COLO668 (cell line): ENCODE results near the gene RAP1B.
A peak's percentile ranks its signal among the peaks of the same experiment; 100 is the strongest.

ENCODE experiments used
- DNase-seq: peaks from one replicate; lab custom pipeline; 2025; ENCODE audit not compliant: unreplicated experiment; lab: John Stamatoyannopoulos, UW

Gene RAP1B

DNA sequence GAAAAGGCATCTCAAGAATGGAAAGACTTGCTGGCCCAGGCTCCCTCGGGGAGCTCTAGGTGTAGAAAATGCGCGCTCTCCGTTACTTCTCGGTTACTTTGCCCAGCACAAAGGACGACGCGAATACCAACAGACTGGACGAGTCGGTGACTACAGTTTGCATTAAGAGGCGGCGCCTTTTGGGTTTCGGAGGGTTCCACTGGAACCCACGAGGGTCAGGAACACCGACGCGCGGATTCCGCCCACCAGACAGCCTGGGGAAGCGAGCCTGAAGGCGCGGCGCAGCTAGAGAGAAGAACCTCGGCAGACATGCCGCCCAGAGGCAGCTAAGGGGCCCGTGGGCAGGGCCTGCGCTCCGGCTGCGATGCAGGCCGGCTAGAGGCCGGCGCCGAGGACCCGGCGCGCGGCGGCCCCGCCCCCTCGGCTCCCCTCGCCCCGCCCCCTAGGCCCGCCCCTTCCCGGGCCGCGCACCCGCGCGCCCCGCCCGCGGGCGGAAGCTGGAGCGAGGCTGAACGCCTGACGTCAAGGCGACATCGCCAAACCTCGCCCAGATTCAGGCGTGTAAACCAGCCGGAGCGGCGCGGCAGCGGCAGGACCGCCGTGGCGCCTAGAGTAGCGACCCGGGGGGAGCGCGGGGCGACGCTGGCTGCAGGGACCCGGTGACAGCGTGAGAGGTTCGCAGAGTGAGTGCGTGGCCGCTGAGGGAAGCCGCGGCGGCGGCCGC, at the start of gene RAP1B:
Gene RAP1B (plus strand): TSS at position 530 of the 724 bp plus-strand sequence. CDS start 37,826 bp downstream, outside the sequence.
- peak; percentile 97 for DNase-seq

DNA sequence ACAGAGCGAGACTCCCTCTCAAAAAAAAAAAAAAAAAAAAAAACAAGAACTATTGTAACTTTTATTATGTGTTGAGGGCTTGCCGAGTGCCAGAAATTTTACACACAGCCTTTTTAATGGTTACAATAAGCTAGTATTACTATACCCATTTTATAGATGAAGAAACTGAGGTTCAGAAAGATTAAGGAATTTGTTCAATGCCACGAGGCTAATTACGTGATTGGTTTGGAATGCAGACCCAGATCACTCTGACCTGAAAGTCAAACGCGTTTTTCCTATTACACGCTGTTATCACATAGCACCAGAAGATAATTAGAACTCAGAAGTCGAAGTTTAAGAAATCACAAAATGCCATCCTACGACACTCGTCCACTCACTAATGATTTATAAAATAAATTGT, 48.9 kb upstream of the RAP1B start:
- no peak for DNase-seq

- DNase-seq: no peak
Observed at GRCh38 chr12:68564166-68564565, 46.5 kb upstream of the RAP1B start.

GRCh38 chr12:68565391-68565903, 45.3 kb upstream of the RAP1B start:
- DNase-seq: no peak

DNA sequence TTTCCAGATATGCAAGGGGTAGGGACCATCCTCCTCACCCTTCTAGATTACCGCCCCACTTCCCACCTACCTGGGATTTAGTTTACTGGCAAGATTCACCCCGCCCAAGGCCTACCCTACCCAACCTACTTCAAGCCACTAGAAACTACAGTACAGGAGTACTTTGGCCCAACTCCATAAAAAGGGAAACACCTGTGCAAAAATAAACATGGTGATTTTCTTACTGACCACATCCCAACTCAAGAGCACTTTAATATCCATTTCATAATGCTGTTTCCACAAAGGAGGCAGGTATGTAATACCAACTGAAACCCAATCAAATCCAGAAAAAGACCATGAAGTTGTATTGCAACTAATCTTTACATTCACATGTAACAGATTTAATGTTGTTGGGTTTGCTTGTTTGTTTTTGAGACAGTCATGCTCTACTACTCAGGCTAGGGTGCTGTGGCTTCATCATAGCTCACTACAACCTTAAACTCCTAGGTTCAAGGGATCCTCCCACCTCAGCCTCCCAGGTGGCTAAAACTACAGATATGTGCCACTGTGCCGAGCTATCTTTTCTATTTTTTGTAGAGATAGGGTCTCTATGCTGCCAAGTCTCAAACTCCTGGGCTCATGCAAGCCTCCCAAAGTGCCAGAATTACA, 41.7 kb upstream of the RAP1B start:
- peak; percentile 19 for DNase-seq

GRCh38 chr12:68572661-68573060, 38.0 kb upstream of the RAP1B start:
- DNase-seq: no peak

DNA sequence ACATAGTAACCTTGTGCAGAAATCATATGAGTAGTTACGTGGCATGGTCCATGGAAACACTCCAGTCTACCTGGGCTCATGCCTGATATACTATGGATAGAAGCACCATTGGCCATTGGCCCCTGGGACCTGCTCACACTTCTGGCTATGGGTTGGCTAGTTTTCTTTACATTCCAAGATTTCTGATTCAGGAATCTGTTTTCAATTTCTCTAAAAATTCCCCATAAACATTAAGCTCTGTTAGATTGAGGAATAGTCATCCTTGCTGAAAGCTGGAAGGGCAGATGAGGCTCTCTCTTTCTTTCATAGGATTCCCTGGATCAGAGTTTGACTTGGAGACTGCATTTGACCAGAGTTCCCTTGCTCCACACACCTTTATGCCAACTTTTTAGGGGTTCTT, 37.3 kb upstream of the RAP1B start:
- DNase-seq: no peak

GRCh38 chr12:68577949-68578348, 32.8 kb upstream of the RAP1B start:
- no peak for DNase-seq

DNA sequence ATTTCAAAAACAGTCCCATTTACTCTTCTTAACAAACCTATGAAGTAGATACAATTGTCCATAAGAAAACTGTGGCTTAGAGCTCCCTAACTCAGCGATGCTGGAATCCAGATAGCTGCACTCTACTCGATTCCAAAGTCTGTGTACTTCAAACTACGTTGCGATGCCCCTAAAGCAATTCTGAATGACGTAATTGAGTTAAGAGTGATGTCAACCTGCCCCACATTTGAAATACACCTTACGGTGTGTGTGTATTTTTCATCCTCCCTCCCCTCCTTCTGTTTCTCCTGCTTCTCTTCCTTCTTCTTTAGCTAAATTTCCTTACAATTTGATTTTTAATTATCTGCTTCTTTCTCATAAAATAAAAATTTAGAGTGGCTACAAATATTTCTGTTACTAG, 31.9 kb upstream of the RAP1B start:
- DNase-seq: no peak

GRCh38 chr12:68579254-68579653, 31.4 kb upstream of the RAP1B start:
- no peak for DNase-seq

GRCh38 chr12:68580911-68581310, 29.8 kb upstream of the RAP1B start:
- DNase-seq: no peak

GRCh38 chr12:68581926-68582325, 28.8 kb upstream of the RAP1B start:
- no peak for DNase-seq

- DNase-seq: no peak
Observed at GRCh38 chr12:68585966-68586365, 24.7 kb upstream of the RAP1B start.

DNA sequence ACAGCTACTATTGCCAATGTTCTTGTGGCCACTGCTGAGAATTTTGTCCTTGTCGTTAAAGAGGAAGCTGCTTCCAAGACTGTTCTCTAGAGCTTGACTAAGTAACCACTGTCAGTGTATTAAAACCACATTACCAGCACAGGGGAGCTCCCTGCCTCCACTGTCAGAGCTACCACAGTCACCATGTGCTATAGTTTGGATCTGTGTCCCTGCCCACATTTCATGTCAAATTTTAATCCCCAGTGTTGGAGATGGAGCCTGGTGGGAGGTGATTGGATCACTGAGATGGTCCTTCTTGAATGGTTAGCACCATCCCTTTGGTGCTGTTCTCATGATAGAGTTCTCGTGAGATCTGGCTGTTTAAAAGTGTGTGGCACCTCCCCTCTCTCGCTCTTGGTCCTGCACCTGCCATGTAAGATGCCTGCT, 23.2 kb upstream of the RAP1B start:
- DNase-seq: no peak

DNA sequence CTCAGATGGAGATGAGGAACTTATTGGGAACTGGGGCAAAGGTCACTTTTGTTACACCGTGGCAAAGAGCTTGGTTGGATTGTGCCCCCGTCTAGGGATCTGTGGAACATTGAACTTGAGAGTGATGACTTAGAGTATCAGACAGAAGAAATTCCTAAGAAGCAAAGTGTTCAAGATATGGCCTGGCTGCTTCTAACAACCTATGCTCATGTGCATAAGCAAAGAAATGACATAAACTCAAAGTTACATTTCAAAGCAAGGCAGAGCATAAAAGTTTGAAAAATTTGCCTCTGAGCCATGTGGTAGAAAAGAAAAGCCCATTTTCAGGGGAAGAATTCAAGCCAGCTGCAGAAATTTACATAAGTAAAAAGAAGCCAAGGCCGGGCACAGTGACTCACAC, 21.5 kb upstream of the RAP1B start:
- no peak for DNase-seq

- peak; percentile 45 for DNase-seq
Observed at GRCh38 chr12:68591734-68592418, 18.8 kb upstream of the RAP1B start.

DNA sequence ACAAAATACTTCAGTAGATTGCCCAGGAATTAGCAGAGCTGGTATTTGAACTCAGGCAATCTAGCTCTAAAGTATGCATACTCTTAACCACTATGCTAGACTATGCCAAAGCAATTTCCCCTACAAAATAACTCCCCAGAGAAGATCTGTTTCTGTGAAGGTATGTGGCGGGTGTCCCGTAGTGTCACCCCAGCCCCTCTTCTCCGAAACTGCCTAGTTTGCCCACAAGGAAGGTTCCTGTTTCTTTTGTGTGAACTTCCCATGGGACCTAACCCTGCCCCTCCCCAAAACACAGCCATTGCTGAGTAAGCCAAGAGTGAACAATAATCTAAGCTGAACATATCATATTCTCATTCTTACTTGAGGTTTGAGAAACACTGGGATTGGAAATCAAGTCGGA, 15.5 kb upstream of the RAP1B start:
- DNase-seq: no peak

DNA sequence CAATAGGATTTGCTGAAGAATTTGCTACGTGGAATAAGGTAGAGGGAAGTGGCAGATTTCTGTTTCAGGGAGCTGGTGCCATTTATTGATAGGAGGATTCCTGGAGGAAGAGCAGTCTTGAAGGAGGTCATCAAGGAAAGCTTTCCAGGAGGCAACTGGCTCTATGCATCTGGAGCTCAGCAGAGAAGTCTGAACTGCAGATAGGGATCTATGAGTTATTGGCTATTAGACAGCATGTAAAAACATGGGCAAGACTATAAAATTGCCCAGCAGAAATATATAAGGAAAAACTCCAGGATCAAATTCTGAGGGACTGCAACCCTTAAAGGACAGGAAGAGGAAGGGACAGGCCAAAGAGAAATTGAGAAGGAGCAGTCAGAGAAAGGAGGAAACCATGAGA, 8.9 kb upstream of the RAP1B start:
- no peak for DNase-seq

GRCh38 chr12:68602720-68603119, 8.0 kb upstream of the RAP1B start:
- no peak for DNase-seq

GRCh38 chr12:68608191-68608590, 2.5 kb upstream of the RAP1B start:
- DNase-seq: no peak

- DNase-seq: no peak
Observed at GRCh38 chr12:68609998-68610369, 715 bp upstream of the RAP1B start.
